COLO668 (cell line): ENCODE measurements around the gene ZMIZ1.
A peak's percentile ranks its signal among the peaks of the same experiment; 100 is the strongest.

Experiments
- DNase-seq: peaks from one replicate; lab custom pipeline; 2025; ENCODE audit not compliant: unreplicated experiment; lab: John Stamatoyannopoulos, UW

The ZMIZ1 gene

DNA sequence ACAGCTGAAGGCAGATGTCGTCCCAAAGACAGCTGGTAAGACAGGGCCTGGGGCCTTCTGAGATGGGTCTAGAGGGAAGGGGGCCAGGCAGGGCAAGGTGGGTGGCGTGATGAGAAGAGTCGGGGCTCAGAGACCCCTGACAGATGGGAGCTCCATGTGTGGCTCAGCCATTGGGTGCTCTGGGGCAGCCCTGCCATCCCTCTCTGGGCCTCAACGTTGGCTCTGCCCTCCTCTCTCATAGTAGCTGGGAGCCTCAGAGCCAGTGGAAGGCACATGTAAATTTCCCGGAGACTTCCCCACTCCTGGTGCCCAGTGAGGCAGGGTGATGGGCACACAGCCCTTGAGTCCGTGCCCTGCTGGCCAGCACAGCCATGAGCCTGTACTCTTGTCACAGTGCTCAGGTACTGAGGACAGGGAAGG lies 280.3 kb downstream of the ZMIZ1 start:
- no peak for DNase-seq

DNA sequence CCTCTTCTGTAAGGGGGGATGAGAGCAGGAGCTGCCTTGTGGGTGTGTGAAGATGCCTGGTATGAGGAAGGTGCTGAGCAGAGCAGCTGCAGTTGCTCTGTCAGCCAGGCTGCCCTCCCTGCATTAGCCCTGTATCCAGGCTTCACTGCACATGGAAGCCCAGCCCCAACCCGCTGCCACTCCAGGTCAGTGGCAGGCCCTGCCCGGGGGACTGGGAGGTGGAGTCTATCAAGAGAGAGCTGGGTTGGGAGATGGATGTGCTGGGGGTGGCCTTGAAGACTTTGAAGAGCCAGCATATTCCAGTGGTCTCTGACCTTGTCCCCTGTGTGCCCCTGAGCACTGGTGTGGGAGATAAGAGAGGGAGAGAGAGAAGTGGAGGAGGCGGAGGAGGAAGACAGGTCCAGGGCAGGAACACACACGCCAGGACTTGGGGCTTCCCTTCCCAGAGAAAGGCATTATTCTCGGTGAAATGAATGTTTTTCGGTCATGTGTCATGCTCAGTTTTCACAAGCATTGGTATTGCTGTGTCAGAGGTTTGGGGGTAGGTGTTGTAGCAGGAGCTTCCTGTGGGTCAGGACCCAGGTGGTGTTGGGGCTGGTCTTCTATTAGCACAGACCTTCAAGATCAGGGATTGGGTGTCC lies 281.1 kb downstream of the ZMIZ1 start:
- DNase-seq = no peak

DNA sequence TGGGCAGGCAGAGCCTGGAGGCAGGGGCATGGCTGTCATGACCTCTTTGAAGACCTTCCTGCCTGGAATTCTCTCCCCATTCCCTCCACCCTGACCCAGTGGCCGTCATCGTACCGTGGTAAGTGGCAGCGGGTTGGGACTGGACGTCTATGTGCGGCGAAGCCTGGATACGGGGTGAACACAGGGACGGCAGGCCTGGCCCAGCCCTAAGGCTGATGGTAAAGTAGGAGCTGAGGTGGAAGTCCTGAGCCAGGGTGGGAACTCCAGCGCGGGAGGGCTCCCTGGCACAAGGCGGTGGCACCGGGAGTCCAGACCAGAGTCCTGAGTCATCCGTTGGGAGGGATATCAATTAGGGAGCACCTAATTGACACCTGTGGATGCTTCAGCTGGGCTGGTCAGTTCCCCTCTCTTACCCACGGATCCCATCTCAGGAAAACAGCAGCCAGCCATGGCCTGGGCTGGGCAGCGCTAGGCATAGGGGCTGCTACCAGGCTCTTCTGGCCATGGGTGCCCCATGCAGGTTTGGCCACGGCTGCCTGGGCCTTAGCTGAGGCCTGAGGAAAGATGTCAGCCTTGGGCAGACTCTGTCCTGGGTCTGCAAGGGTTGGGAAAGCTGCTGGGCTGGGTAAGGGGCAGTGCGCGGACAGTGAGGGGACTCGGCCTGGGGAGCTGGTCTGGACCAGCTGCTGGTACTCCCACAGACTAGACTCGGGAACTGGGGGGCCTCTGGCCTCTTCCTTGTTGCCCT lies 281.8 kb downstream of the ZMIZ1 start:
- DNase-seq = no peak

DNA sequence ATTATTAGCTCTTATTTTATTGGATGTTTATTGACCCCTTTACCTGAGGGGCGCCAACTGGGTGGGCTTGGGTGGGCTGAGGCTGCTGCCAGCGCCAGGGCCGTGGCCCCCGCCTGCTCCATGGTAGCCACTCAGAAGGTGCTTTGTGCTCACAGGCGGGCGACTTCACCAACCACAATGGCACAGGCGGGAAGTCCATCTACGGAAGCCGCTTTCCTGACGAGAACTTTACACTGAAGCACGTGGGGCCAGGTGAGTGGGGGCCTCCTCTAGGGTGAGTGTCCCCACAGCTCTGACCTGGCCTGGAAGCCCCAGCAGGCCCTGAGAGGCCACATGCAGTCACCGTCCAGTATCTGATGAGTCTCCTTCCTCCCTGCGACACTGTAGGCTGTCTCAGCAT lies 282.6 kb downstream of the ZMIZ1 start:
- DNase-seq = no peak

DNA sequence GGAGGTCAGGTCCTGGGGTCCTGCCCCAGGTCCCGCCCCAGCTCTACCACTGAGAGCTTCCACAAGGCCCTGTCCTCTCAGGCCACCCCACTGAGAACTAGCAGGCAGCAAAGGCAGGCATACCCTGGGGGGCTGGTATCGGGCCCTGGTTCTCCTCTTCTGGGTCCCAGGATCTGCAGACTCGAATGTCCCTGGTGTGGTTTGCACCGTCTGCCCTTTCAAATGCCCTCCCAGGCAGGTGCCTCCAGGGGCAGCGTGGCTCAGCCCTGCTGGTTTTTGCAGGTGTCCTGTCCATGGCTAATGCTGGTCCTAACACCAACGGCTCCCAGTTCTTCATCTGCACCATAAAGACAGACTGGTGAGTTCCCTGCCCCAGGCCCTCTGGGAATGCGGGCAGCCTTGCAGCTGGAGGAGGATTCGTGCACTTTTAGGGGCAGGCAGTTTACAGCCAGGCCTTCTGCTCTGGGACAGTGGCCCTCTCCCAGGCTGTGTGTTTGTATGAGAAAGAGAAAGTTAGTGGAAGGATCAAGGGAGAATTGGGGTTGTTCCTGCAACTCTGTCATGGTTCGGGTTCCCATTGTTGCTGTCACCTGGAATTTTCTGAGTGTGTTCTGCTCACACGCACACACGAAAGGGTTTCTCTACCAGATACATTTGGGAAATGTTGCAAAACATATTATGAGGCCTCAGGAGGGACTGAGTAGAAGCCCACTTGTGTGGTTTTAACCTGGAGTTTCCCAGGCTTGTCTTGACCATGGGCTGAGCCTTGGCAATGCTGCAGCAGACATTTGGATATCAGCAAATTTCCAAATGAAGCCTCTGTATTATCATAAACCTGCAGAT lies 283.5 kb downstream of the ZMIZ1 start:
- no peak for DNase-seq

DNA sequence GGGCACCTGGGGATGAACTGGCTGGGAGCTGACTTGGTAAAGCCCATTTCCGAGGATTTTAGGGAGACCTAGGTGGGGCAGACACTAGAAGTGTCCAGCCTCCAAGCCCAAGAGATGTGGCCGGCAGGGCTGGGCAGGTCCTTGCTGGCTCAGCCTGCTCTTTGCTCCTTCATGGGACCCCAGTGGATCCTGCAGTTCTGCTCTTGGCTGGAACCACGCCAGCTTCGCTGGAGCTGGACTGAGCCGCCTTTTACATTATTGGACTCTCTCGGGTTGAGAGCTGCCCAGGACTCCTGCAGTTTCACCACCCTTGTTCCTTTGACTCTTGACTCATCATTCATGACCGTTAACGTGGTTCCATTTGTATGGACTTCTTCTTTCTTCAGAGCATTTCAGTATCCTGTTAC lies 284.2 kb downstream of the ZMIZ1 start:
- DNase-seq = no peak

- no peak for DNase-seq
Measured at GRCh38 chr10:79353726-79354125, 285.0 kb downstream of the ZMIZ1 start.

DNA sequence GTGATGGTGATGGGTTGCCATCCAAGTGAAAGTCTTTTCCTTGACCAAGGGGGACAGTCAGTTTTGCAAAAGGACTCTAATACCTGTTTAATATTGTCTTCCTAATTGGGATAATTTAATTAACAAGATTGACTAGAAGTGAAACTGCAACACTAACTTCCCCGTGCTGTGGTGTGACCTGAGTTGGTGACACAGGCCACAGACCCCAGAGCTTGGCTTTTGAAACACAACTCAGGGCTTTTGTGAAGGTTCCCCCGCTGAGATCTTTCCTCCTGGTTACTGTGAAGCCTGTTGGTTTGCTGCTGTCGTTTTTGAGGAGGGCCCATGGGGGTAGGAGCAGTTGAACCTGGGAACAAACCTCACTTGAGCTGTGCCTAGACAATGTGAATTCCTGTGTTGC lies 285.4 kb downstream of the ZMIZ1 start:
- DNase-seq = no peak

- DNase-seq = no peak
Measured at GRCh38 chr10:79354615-79355014, 285.8 kb downstream of the ZMIZ1 start.

DNA sequence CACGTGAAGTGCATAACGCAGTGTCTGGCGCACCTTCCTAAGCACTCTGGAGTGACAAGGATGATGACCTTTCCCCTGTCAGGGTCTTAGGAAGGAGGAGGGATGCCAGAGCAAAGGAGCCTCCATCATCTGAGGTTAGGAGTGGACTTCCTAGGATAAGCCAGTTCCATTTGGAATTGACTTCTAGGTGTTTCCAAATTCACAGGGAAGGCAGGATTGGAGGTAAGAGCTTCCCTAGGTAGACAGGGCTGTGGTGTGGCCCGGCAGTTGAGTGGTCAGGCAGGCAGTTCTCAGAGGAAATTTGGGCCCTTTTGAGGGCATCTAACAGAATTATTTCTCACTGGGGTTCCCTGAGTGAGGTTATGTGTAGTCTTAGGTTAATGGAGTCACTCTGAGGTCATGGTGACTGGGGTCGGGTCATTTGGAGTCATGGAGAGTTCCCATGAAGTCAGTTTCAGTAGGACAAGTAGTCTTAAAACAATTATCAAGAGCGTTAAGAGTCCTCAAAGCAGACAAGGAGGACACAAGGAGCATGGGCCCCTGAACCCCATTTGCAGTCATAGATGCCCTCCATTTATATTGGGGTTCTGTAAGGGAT lies 286.8 kb downstream of the ZMIZ1 start:
- DNase-seq = no peak

DNA sequence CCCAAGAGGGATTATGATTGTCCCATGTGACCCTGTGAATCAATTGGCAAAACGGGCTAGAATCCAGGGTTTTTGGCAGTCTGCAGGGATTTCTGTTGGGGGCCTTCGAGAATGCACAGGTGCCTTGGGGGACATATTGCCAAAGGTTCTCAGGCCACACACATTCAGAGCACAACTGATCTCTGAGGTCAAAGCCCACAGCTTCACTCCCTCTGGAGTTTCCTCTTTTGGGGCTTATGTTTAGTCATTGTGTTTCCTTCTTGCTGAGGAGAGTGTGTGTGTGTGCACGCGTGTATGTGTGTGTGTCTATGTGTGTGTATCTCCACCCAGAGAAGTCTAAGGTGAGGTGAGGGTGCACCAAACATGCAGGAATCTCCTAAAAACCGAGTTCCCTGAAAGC lies 287.3 kb downstream of the ZMIZ1 start:
- DNase-seq = no peak

- no peak for DNase-seq
Measured at GRCh38 chr10:79357180-79357579, 288.4 kb downstream of the ZMIZ1 start.

DNA sequence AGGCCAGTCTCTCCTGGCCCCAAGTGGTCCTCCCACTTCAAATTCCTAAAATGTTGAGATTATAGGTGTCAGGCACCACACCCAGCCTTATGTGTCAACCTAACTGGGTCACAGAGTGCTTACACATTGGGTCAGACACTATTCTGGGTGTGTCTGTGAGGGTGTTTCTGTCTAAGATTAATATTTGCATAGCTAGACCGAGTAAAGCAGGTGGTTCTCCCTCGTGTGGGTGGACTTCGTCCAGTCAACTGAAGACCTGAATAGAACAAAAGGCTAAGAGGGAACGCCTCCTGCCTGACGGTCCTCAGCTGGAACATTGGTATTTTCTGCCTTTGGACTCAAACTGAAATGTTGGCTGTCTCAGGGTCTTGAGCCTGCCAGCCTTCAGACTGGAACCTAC lies 290.0 kb downstream of the ZMIZ1 start:
- DNase-seq = peak; percentile 50

DNA sequence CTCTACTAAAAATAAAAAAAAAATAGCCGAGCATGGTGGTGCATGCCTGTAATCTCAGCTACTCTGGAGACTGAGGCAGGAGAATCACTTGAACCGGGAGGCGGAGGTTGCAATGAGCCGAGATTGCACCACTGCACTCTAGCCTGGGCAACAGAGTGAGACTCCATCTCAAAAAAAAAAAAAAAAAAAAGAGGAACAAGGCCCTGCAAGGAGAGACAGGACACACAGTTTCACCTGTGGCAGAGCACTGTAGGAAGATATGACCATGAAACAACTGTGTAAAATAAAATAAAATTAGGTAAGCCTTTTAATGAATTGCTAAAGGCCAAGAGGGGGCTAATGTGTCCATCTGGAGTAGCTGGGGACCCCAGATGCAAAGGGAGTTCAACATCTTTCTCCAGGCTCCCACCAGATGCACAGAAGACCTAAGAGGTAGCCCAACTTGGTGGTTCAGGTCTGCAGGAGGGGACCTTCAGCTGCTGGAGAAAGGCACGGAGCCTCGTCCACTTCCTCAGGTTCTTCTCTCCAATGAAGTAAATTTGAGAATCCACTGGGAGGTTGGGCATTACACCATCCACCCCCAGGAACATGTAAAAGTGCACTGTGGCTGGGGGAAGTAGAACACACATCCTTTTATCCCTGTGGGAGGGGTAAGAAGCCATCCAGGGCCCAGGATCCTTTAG lies 291.2 kb downstream of the ZMIZ1 start:
- DNase-seq = no peak

- DNase-seq = no peak
Measured at GRCh38 chr10:79360499-79361342, 292.0 kb downstream of the ZMIZ1 start.

DNA sequence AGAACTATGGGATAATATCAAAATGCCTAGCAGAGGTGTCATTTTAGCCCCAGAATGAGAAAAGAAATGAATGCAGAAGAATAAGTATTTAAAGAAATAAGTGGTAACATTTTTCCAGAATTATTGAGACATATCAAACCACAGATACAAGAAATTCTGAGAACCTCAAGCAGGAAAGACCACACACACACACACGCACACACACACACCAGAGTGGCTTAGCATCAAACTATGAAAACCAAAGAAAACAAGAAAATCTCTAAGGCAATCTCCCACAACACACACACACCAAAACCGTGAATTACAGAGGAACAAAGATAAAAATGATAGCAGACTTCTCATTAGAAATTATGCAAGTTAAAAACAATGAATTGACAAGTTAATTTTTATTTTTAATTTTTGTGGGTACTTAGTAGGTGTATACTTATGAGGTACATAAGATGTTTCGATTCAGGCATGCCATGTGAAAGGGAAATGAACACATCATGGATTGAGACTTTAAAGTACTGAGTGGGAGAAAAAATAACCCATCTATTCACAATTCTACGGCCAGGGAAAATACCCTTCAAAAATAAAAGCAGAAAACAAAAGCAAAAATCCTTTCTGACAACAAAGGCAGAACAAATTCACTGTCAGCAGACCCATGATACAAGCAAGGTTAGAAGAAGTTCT lies 293.1 kb downstream of the ZMIZ1 start:
- no peak for DNase-seq
